Measurements from ENCODE around the gene NOTCH2.

The NOTCH2 gene

DNA sequence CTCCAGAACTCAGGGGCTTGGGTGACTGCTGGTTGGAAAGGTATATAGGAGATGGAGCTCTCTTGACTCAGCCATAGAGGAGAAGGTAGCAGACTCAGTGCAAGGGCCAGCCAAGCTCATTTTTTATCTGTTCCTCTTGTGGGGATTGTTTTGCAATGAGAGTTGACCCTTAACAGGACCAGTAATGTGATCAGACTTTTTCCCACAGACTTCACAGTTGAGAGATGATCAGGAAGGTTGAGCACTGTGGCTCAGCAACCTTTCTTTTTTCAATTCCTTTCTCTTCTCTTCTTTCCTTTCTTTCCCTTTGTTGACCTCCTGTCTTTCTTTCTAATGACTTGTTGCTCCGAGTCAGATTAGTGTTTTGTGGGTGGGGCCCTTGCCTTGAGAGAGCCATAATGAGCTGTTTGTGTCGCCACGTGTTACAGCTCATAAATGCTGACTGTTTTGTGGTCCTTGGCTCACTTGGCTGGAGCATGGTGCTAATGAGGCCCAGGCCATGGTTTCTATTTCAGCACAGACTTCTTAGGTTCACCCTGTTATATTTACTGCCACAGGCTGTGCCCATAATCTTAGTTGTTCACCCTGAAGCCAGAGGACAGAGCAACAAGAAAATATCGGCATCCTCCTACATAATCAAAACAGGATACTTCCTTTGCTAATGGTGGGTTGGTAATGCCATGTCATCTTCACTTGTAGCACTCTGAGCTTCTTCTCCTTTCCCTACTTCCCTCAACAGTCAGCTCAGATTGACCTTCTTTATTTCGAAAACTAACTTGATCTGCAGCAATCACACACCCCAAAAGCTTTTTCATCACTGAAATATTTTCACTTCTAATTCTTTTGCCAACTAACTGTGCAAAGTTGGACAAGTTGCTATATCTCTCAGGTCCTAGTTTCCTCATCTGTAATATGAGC lies 187.1 kb downstream of the NOTCH2 start:
- no peak for DNase-seq (ENCODE audit: low read depth in 1 of 2, low spot score in 1 of 2)

DNA sequence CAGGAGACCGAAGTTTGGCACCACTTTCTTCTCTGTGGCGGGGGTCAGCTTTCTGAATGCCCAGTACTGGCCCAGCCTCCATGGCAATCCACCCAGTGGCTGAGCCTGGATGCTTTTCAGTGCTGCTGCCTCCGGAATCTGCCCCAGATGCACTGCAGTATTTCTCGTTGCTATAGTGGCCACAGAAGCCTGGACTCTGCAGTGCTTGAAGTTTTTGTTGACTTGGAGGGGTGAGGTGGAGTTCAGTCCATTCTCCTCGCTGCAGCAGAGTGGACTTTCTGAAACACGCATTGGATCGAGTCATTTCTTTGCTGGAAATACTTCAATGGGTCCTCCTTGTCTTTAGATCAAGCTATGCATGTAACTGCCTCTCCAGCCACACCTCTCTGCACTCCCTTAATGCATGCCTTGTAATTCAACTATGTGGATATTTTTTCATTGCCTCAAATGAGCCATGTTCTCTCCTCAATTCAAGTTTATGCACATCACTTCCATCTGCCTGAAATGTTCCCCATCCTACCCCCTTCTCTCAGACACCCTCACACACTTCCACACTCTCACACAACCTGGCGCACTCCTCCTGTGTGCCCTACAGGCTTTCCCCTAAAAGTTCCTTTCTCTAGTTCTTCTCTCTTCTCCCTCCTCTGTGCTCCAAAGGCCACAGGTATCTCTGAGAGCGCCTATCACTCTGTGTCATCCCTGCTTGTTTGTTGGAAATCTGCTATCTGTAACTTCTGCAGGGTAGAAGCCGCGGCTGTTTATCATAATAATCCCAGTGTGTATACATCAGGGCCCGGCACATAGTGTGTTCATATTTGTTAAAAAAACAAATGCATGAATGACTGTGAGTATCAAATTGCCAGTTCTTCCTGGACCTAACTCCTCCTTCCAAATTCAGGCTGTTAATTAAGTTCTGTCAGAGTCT lies 189.7 kb downstream of the NOTCH2 start:
- DNase-seq (ENCODE audit: low read depth in 1 of 2, low spot score in 1 of 2), result no peak

DNA sequence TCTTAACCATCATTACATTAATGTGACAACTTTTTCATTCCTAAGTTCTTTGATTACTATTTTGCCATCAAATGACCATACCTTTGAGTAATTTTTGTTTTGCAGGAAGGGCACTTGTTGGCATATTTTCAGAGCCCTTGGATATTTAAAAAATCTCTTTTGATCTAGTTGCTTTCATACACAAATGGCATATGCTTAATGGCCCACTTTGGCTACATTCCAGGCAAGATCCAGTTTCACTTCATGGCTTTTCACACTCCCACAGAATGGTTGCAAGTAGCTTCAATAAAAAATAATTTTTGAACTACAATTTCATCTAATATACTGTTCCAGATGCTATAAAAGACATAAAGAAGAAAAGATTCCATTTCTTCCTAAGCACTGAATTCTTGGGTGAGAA lies 191.3 kb downstream of the NOTCH2 start:
- DNase-seq (ENCODE audit: low read depth in 1 of 2, low spot score in 1 of 2), result no peak

DNA sequence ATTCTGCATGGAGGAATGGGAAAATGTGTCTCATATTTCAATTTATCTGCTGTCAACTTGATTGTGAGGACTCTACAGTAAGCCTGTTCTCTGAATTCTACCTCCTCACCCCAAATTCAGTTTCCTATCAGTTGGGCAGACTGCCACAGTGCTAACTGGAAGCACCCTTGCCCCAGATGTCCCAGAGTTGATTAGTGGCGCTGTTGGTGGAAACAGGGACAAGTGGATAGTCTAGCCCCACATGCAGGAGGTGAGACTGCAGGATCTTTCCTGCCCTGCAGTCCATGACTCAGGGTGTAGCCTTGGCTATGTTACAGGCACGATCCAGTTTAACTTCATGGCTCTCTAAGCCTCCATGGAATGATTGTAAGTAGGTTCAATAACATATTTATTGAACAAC lies 195.3 kb downstream of the NOTCH2 start:
- DNase-seq (ENCODE audit: low read depth in 1 of 2, low spot score in 1 of 2), result no peak

DNA sequence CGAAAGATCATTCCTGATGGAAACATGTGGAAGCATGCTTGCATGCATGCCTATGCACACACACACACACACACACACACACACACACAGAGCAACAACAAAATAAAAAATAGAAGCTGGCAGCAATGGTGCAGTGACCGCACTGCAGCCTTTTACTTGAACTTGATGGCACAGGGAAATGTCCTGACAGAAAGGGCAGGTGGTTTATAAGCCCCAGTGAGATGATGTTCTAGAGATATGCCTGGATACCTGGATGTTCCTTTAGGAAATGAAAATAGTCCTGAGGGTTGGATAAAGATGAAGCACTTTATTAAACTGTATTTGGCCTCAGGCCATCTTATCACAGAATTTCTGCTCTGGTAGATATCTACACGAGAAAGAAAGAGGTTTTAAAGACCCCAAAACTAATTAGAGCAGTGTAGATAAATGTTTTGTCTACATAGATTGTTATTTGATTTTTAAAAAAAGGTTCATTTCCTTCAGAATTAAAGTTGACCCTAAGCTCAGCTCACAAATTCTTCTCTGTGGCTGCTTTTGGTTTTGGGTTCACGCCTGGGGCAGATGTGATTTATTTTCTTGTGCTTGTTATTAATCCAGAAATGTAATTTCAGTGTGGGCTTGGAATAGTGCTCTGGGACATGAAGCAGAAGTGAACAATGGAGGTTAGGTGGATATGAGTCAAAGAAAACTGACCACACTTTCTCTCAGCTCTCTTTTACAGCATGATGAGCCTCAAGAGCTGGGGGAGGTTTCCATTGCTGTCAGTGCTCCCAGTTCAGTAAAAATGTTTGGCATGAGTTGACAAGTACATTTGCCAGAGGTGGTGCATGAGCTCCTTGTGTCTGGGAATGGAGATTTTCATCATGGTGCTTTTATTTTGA lies 196.1 kb downstream of the NOTCH2 start:
- DNase-seq (ENCODE audit: low read depth in 1 of 2, low spot score in 1 of 2), result no peak

DNA sequence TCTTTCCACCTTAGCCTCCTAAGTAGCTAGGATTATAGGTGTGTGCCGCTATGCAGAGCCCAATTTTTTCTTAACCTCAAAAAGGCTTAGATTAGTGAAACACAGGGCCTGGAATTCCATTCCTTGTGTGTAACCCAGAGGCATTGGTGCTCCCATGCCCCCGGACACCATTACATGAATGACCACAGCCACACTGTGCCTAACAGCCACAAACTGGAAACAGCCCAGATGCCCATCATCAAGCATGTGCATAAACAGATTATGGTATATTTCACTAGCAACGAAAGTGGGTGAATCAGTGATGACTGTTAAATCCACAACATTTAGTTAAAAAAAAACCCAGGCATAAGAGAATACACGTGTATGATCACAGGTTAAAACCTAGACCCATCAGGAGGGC lies 197.6 kb downstream of the NOTCH2 start:
- no peak for DNase-seq (ENCODE audit: low read depth in 1 of 2, low spot score in 1 of 2)

DNA sequence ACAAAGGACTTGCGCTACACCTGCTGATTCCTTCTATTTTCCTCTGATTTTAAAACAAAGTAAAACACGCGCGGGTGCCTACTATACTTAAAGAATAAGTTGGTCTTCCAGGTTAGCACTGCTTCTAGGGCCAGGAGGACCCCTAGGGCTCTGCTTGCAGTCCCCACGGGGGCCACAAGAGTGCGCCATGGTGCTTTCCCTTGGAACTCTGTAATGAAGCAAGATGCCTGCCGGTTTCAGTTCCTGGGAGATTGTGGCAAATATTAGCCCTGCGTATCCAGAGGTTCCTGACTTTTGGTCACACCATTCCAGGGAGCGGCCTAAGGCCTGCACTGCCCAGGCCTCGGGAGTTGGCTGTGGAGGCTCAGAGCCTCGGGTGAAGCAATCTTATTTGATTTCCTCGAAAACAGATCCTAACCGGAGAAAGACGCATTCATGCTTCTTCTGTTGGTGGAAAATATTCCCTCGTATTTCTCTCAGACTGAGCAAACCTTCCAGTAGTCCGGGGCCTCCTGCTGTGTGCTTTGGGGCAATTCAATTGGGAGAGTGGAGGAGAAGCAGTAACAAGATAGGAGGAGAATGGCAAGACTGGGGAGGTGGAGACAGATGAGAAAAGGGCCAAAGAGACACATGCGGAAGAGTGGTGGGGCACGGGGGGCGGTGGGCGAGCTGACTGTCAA lies 198.4 kb downstream of the NOTCH2 start:
- peak; percentile 26 to 37 for DNase-seq (ENCODE audit: low read depth in 1 of 2, low spot score in 1 of 2)

DNA sequence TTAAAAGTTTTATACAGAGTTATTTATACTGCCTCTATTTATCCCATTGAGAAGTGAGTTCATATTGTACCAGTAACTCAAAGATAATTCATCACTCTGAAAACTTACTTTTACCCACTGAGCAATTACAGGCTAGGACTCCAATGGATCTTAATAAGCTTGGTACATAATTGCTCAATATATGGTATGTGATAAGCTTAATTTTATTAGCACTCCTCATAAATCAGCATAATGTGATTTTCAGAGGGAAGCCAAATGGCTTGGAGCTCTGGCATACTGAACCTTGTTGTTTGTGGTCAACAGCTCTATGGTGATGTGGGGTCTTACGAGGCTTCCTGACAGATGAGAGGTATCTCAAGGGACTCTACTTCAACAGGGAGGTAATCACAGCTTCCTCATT lies 199.5 kb downstream of the NOTCH2 start:
- DNase-seq (ENCODE audit: low read depth in 1 of 2, low spot score in 1 of 2), result no peak

DNA sequence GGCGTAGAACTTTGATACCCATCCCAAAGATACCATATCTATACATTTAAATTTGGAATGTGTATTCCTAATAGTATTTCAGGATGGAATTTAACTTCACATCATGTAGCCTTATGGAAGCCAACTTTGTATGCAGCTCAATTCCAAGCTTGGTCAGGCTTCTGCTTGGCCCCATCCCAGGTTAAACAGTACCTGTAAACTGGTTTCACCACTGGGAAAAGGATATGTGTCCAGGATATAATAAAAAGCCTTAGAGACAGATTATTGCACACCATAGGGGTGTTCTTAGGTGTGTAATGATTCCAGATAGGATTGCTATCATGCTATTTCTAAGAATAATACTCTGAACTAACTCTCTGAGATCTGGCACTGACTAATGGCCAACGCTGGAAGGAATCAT lies 201.3 kb downstream of the NOTCH2 start:
- DNase-seq (ENCODE audit: low read depth in 1 of 2, low spot score in 1 of 2), result no peak

DNA sequence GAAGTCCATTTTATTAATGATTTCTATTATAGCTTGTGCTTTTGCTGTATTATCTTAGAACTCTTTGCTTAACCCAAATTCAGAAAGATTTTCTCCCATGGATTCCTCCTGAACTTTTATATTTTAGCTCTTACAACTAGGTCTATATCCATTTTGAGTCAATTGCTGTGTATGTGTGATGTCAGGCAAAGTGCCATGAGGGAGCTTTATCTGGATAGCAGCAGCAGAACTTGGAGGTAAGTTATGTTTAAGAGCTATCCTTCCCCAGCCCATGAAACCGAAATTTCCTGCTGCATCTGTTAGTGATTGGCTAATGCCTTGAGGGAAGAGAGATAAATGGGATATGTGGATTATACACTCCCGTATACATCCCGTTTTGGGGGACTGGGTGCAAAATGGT lies 203.0 kb downstream of the NOTCH2 start:
- DNase-seq (ENCODE audit: low read depth in 1 of 2, low spot score in 1 of 2), result no peak

DNA sequence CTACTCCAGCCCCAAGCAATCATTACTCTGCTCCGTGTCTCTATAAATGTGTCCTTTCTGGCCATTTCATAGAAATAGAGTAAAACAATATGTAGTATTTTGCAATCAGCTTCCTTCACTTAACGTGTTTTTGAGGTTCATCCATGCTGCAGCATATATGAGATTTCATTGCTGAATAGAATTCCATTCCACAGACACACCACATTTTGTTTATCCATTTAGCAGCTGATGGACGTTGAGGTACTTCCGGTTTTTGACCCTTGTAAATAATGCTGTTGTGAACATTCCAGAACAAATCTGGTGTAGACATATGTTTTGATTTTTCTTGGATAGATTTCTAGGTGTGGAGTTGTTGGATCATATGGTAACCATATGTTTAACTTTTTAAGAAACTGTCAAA lies 203.8 kb downstream of the NOTCH2 start:
- DNase-seq (ENCODE audit: low read depth in 1 of 2, low spot score in 1 of 2), result no peak

DNA sequence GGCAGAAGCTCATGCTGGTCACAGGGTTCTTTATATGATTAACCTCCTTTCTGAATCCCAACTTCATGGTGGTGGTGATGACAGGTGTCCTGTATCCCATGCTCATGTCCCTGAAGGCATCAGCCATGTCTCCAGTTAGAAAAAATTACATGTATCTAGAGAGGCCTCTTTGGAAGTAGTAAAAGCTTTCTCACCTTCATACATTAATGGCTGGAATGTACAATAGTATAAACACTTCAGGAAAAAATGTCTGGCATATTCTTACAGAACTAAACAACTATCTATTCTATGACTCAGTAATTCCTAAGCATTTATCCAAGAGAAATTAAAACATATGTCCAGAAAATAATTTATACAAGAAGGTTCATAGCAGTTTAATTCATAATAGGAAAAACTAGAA lies 207.2 kb downstream of the NOTCH2 start:
- no peak for DNase-seq (ENCODE audit: low read depth in 1 of 2, low spot score in 1 of 2)

All from activated CD4-positive, alpha-beta T cell treated with anti-CD3 and anti-CD28 coated beads, Interleukin-2, amount 50 U/mL, for 24 hours (primary cell).